ENCODE data around the gene WFS1.

GRCh38 chr4:6326312-6327060 is 56.8 kb downstream of the WFS1 start:
- TF ChIP-seq EP300 (IDR thresholded peaks at IDR 0.05) (no peak), POLR2A (IDR thresholded peaks at IDR 0.05) (no peak), CTCF (IDR thresholded peaks at IDR 0.05) (no peak)
